ENCODE data around the gene USP34.
"Not testable (repeated sequence)": the region's sequence is repeated elsewhere in the genome, so short reads cannot be mapped to it uniquely, and the experiment has no call there.

Gene USP34, protein sequence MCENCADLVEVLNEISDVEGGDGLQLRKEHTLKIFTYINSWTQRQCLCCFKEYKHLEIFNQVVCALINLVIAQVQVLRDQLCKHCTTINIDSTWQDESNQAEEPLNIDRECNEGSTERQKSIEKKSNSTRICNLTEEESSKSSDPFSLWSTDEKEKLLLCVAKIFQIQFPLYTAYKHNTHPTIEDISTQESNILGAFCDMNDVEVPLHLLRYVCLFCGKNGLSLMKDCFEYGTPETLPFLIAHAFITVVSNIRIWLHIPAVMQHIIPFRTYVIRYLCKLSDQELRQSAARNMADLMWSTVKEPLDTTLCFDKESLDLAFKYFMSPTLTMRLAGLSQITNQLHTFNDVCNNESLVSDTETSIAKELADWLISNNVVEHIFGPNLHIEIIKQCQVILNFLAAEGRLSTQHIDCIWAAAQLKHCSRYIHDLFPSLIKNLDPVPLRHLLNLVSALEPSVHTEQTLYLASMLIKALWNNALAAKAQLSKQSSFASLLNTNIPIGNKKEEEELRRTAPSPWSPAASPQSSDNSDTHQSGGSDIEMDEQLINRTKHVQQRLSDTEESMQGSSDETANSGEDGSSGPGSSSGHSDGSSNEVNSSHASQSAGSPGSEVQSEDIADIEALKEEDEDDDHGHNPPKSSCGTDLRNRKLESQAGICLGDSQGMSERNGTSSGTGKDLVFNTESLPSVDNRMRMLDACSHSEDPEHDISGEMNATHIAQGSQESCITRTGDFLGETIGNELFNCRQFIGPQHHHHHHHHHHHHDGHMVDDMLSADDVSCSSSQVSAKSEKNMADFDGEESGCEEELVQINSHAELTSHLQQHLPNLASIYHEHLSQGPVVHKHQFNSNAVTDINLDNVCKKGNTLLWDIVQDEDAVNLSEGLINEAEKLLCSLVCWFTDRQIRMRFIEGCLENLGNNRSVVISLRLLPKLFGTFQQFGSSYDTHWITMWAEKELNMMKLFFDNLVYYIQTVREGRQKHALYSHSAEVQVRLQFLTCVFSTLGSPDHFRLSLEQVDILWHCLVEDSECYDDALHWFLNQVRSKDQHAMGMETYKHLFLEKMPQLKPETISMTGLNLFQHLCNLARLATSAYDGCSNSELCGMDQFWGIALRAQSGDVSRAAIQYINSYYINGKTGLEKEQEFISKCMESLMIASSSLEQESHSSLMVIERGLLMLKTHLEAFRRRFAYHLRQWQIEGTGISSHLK (N-terminal part only)

DNA sequence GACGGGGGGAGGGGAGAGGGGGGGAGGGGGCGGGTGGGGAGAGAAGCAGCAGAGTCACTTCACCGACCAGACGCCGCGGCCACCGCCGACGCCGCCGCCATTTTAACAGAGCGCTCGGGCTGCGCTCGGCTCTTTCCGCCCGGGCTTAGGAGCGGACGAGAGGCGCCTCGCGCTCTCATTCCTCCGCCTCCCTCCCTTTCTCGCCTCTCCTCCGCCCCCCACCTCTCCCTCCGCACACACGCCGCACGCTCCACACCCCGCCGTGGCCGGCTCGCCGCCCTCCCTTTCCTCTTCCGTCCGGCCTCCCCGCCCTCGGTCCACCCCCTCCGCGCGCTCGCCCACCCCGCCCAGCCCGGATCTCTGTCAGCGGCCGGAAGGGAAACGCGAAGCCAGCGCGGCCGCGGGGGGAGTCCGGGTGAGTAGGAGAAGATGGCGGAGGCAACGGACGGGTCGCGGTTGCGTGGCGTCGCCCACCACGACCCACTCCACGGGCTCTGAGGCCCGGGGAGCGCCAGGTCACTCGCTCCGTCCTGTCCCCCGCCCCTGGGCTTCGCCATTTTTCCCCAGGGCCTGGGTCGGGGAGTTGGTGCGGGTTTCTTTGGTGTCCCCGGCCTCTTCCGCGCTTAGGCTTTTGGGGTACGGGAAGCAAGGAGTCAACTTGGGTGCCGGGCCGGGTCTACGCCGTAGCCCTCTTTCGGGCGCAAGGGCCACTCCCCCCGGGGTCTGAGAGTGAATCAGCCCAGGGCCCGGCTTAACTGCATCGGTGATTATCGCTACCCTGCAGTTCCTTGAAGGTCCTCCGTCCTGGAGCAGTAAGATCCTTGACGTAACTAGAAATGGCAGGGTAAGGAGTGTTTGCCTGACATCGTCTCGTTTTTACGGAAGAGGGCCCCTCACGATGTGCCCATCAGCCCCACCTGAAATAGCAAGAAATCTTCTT, at the start of gene USP34:
TSS of gene USP34 (minus strand) at position 123 of the 940 bp plus-strand sequence. CDS start 395 bp downstream, outside the sequence.
- DNase-seq = peak; percentile 93

DNA sequence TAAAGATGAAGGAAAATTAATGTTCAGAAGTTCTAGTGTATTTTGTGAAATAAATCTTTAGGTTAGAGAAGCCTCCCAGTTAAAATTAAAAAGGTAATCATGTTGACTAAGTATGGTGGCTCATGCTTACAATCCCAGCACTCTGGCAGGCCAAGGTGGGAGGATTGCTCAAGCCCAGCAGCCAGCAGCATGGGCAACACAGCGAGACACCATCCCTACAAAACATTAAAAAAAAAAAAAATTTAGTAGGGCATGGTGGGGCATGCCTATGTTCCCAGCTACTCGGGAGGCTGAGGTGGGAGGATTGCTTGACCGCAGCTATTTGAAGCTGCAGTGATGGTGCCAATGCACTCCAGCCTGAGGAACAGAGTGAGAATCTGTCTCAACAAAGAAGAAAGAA, 49.4 kb upstream of the USP34 start:
- no peak for DNase-seq

DNA sequence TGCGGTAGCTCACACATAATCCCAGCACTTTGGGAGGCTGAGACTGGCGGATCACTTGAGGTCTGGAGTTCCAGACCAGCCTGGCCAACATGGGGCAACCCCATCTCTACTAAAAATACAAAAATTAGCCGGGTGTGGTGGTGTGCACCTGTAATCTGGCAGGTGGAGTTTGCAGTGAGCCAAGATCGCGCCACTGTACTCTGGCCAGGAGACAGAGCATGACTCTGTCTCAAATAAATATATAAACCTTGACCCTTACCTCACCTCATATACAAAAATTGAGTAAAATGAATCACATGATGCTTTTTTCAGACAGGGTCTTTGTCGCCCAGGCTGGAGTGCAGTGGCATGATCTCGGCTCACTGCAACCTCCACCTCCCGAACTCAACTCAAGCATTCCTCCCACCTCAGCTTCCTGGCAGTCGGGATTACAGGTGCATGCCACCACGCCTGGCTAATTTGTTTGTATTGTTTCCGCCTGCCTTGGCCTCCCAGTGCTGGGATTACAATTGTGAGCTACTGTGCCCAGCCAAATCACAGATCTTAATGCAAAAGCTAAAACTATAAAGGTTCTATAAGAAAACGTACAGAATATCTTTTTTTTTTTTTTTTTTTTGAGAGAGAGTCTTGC, 42.0 kb upstream of the USP34 start:
- no peak for DNase-seq

DNA sequence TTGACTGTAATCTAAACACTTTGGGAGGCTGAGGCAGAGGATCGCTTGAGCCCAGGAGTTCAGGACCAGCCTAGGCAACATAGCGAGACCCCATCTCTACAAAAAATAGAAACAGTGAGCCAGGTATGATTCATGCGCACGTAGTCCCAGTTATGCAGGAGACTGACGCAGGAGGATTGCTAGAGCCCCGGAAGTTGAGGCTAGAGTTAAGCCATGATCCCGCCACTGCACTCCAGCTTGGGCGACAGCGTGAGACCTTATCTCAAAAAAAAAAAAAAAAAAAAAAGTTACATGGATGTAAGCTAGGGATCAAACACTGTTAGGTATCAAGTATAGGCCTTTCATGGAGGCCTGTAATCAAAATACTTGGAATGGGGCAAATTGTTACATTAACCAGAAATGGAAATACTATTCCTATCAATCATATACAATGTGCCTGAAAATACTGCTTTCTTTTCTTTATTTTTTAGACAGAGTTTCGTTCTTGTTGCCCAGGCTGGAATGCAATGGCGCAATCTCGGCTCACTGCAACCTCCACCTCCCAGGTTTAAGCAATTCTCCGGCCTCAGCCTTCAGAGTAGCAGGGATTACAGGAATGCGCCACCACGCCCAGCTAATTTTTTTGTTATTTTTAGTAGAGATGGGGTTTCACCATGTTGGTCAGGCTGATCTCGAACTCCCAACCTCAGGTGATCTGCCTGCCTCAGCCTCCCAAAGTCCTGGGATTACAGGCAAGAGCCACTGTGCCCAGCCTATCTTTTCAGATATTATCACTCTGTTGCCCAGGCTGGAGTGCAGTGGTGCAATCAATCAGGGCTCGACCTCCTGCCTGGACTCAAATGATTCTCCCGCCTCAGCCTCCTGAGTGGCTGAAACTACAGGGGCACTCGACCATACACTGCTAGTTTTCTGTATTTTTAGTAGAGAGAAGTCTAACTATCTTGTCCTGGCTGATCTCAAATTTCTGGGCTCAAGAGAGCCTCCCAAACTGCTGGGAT, 40.1 kb upstream of the USP34 start:
- DNase-seq = no peak

DNA sequence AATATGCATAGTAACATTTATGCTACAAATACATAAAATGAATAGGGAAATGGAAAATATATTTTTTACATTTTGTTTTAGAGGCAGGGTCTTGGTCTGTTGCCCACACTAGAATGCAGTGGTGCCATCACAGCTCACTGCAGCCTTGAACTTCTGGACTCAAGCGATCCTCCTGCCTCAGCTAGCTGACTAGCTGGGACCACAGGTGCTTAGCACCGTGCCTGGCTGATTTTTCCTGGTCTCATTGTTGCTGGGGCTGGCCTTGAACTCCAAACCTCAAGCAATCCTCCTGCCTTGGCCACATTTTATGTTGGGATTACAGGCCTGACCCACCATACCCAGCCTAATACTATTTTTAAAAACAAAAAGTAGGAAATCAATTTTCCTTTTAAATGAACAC, 34.1 kb upstream of the USP34 start:
- DNase-seq = no peak

DNA sequence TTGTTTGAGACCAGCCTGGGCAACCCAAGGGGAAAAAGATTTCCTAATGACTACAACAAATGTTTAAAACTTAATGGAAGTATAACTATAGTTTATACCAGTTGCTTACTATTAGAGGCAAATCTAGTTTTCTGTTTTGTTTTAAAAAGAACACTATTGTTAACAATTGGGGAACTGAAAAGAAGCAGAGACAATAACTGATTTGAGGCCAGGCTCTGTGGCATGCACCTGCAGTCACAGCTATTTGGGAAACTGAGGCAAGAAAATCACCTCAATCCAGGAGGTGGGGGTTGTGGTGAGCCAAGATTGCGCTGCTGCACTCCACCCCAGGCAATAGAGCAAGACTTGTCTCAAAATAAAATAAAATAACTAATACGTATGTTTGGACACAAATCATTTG, 28.2 kb upstream of the USP34 start:
- DNase-seq = no peak

DNA sequence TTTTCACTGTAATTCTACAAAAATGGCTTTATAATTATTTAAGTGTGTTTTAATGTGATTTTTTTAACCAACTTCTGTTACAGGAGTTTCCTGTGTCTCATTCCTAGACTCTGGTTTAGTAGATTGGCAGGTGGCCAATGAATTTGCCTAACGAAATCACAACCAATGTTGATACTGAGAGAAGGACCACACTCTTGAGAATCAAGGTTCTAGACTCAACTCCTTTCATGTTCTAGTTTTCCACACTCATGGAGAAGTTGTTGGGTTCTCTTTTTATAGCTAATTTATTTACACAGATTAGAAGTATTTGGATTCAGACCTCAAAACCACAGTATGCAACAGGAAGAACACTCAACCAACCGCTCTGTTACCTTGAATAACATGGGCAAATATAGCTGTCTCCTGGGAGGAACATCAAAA, 22.6 kb upstream of the USP34 start:
- DNase-seq = no peak

DNA sequence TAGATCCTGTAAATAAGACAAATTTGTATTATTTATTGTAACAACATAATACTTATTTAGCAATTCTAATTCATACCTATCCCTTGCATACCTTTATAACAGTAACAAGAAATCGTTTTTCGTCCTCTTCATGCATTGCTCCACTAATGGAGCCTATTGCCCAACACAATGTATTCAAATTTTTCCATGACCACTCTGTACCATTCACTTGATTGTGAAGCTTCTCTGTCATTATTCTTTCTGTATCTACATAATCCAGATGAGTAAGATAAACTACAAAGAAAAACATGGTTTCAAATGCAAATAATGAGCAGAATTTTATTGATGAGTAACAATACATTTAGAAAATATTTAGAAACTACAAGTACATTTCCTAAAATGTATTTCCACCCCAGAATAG, 21.6 kb upstream of the USP34 start:
- no peak for DNase-seq

DNA sequence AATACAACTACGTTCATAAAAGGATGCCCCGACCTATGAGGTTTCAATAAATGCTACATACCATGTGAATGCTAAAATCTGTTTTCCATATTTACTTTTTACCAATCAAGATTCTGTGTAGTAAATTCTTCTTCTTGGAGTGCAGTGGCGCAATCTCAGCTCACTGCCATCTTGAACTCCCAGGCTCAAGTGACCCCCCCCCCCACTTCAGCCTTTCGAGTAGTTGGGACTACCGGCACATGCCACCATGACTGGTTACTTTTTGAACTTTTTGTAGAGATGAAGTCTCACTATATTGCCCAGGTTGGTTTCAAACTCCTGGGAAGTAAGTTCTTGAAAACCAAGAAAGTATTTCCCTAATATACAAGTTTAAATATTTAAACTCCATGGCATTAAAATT, 14.4 kb upstream of the USP34 start:
- DNase-seq = no peak

DNA sequence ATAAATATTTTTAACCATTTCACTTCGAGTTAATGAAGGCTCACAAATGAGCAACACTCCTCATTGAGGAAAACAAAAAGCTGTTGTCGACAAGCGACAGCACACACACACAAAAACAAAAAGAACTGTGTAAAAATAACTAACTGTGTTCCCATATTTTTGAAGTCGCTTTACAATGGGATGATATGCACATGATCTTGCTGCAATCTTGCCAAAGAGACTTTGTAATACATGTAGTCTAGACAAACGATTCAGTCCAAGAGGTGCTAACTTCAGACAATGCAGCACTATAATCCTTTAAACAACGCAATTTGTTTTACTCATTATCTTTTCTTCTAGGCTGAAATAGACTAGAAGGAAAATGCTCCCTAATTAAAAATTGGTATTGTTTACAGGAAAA, 7.2 kb upstream of the USP34 start:
- DNase-seq = no peak

DNA sequence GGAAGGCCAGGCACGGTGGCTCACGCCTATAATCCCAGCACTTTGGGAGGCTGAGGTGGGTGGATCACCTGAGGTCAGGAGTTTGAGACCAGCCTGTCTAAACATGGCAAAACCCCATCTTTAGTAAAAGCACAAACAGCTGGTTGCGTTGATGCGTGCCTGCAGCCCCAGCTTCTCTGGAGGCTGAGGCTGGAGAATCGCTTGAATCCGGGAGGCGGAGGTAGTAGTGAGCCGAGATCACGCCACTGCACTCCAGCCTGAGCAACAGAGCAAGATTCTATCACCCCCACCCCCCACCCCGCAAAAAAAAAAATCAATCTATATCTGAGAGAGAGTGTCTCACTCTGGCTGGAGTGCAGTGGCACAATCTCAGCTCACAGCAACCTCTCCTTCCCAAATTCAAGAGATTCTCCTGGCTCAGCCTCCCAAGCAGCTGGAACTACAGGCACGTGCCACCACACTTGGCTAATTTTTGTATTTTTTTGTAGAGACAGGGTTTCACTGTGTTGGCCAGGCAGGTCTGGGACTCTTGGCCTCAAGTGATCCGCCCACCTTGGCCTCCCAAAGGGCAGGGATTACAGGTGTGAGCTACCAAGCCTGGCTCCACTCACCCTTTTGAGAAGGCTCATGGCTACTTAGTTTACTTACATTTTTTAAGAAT, 6.2 kb upstream of the USP34 start:
- DNase-seq = not testable (repeated sequence)

DNA sequence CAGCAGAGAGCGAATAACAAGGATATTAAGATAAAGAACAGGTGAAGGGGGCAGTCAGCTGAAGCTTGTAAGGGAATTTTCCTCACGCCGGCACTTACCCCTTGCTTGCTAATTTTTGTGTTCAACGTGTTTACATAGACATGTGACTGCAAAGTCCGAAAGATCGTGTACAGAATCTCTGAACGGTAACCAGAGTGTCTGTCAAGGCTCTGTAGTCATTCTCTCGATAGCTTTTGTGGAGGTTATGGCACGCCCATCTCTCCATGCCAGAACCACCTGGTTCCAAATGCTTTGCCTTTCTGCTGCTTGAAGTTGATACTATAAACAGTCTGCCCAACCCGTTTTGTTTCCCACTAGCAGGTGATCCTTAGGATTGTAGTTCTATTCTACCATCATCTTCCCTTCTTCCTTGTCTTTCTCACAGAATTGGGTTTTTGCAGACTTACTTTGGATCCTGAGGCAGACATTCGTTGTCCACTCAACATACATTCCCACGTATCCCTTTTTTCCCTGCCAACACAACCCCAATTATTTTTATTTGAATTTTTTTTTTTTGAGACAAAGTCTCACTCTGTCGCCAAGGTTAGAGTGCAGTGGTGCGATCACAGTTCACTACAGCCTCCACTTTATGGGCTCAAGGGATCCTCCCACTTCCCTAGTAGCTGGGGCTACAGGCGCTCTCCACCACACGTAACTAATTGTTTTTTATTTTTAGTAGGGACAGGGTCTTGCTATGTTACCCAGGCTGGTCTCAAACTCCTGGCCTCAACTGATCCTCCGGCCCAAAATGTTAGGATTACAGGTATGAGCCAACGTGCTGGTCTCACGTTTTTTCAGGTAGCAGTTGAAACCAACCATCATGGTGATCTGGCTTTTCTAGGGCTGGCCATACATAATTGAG, 1.3 kb upstream of the USP34 start:
- peak; percentile 19 for DNase-seq

DNA sequence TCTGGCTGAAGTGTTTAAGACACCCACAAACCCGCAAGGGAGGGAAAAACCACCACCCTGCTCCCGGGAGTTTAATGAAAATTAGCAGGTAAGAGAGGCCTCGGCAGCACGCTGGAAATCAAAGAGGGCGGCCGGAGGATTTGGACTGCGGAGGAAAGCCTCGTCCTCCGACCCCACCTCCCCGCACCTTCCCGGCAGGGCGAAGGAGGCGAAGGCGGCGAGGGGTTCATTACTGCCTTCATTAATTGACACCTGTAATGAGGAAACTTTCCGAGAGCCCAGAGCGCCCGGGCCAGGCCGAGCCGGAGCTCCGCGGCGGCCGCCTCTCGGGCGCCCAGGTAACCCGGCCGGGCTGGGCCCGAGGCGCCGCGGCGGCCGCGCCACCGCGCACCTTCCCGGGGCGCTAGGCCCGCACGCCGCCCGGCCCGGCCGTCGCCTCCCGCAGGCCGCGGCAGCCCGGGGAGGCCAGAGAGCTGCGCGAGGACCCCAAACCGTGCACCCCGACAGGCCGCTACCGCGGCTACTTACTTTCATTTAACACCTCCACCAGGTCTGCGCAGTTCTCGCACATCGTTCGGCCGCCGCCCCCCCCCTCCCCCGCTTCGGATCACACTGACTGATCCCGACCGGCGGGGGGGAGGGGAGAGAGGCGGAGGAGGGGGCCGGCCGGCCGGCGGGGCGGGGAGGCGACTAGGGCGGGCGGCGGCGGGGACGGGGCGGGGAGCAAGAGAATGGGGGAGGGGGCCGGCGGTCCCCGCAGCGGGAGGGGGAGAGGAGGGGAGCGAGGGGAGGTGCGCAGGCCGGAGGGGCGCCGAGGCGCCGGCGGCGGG, 550 bp downstream of the USP34 start:
- DNase-seq = peak; percentile 81

DNA sequence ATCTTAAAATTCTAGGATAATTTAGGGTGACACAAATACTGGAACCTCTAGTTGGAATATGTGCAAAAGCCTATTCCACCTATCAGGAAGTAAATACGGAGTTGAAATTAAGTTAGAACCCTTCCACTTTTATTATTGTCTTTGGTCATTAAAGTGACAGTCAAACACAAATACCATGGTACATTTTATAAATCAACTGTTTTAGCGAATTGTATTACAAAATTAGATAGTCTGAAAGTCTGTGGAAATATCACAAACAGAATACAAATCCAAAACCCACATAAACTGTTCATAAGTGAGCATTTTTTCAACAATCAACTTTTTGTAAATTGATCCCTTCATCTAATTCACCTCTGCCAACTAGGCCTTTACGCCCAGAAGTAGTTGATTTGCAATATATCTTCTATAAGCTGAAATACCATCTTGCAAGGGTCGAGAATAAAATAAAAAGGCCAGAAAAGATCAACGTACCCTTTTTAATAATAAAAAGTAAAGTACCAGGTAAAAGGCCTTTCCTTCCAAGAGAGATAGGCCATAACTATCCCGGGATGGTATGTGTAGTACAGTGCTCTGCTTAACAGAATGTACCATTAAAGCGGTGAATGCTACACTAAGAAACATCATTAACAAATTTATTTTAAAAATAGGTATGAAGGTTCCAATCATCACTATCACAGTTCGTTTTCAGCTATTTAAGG, 1.3 kb downstream of the USP34 start:
- DNase-seq = no peak

DNA sequence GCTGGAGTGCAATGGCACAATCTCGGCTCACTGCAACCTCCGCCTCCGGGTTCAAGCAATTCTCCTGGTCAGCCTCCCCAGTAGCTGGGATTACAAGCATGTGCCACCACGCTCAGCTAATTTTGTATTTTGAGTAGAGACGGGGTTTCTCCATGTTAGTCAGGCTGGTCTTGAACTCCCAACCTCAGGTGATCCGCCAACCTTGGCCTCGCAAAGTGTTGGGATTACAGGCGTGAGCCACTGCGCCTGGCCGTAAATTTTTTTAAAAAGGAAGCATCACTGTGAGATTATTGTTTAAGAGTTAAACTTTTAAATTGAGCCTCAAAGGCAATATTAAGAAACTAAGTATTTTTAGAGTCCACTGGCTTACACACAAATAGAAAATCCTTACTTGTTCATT, 2.7 kb downstream of the USP34 start:
- not testable (repeated sequence) for DNase-seq

DNA sequence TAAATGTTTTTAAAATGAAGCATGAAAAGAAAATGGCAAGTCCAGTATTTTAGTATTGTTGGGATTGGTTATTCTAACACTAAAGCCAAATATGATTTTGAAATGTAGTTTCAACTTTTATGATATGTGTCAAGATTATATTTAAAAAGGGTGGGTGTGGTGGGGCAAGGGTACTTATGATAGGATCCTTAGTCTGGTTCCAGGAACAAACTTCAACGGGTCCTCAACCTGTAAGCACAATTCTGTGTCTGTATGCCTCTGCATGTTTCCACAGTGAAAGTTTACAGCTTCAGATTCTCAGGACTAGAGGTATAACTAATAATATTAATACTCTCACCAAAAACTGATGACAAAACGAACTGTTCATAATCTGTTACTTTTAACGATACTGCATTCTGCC, 5.8 kb downstream of the USP34 start:
- DNase-seq = no peak

All from stimulated activated CD4-positive, alpha-beta T cell treated with anti-CD3 and anti-CD28 coated beads, Interleukin-1b, Interleukin-23, amount 100 ng/mL, for 48 hours (primary cell).